BLaER1 treated with 17β-estradiol and CSF1 and Interleukin-3, amounts not matched to agents 10 nM and 100 nM (cell line): ENCODE measurements around the gene FBXO33.

Source experiments
- H3K27ac ChIP-seq, 11 experiments: shearing (Covaris generic); formaldehyde crosslinking; 2 replicates each; pipeline ENCODE4 v1.8.1; 2022
- H3K27me3 ChIP-seq, 11 experiments: shearing (Covaris generic); formaldehyde crosslinking; 2 replicates each; pipeline ENCODE4 v1.8.1; 2022
- H3K36me3 ChIP-seq, 11 experiments: shearing (Covaris generic); formaldehyde crosslinking; 2 replicates each; pipeline ENCODE4 v1.8.1; 2022
- H3K4me1 ChIP-seq, 10 experiments: shearing (Covaris generic); formaldehyde crosslinking; 2 replicates each; pipeline ENCODE4 v1.8.1; 2022
- H3K4me2 ChIP-seq, 11 experiments: shearing (Covaris generic); formaldehyde crosslinking; 2 replicates each; pipeline ENCODE4 v1.8.1; 2022
- H3K4me3 ChIP-seq, 10 experiments: shearing (Covaris generic); formaldehyde crosslinking; 2 replicates each; pipeline ENCODE4 v1.8.1; 2022
- H3K9ac ChIP-seq, 11 experiments: shearing (Covaris generic); formaldehyde crosslinking; 2 replicates each; pipeline ENCODE4 v1.8.1; 2022
- H3K9me3 ChIP-seq, 11 experiments: shearing (Covaris generic); formaldehyde crosslinking; replicated peaks in 1 of 11; 2 replicates each; pipeline ENCODE4 v1.8.1; 2022
- H4K20me1 ChIP-seq, 11 experiments: shearing (Covaris generic); formaldehyde crosslinking; 2 replicates each; pipeline ENCODE4 v1.8.1; 2022
- Cebpa-rat ChIP-seq, 11 experiments: shearing (Covaris generic); IDR thresholded peaks; 2 replicates each; pipeline ENCODE4 v1.8.1; 2022

Gene FBXO33

GRCh38 chr14:39422243-39422642 lies 10.0 kb downstream of the FBXO33 start:
- no peak overlapping the region for H3K4me3 ChIP-seq
- peaks cover 4 to 34% (median 18%) of the 10 kb centered on the region in 11 experiments; a peak in 21 of 22 replicates for H3K36me3 ChIP-seq
- peaks cover 13 to 80% (median 55%) of the 10 kb centered on the region in 11 experiments; a peak in 18 of 22 replicates for H4K20me1 ChIP-seq
- peaks cover 12 to 31% (median 18%) of the 10 kb centered on the region in 11 experiments for H3K9me3 ChIP-seq
- no peak overlapping the region for H3K9ac ChIP-seq
- H3K27me3 ChIP-seq, result no peaks in the 10 kb centered on the region
- H3K27ac ChIP-seq, result no peak overlapping the region
- TF ChIP-seq Cebpa-rat (IDR thresholded peaks at IDR 0.05), result no peak
- H3K4me2 ChIP-seq, result no peak overlapping the region
- peaks cover 10 to 28% (median 12%) of the 10 kb centered on the region in 10 experiments for H3K4me1 ChIP-seq

GRCh38 chr14:39419272-39419671 lies 13.0 kb downstream of the FBXO33 start:
- H3K9ac ChIP-seq, result no peak overlapping the region
- H3K27me3 ChIP-seq, result no peaks in the 10 kb centered on the region
- no peak overlapping the region for H3K27ac ChIP-seq
- no peak overlapping the region for H3K4me2 ChIP-seq
- H3K9me3 ChIP-seq, result peaks cover 42 to 61% (median 47%) of the 10 kb centered on the region in 11 experiments
- no peak for TF ChIP-seq Cebpa-rat (IDR thresholded peaks at IDR 0.05)
- H4K20me1 ChIP-seq, result peaks cover 4 to 55% (median 28%) of the 10 kb centered on the region in 11 experiments; a peak in 13 of 22 replicates
- no peaks in the 10 kb centered on the region for H3K4me1 ChIP-seq
- no peak overlapping the region for H3K4me3 ChIP-seq
- peaks cover 30 to 63% (median 43%) of the 10 kb centered on the region in 11 experiments for H3K36me3 ChIP-seq

GRCh38 chr14:39417014-39417413 lies 15.2 kb downstream of the FBXO33 start:
- H3K9ac ChIP-seq, result no peak overlapping the region
- H3K4me2 ChIP-seq, result no peak overlapping the region
- H3K27ac ChIP-seq, result no peak overlapping the region
- peaks cover 0 to 32% (median 12%) of the 10 kb centered on the region in 11 experiments; a peak in 12 of 22 replicates for H4K20me1 ChIP-seq
- peaks cover 64 to 83% (median 70%) of the 10 kb centered on the region in 11 experiments for H3K9me3 ChIP-seq
- H3K36me3 ChIP-seq, result peaks cover 47 to 86% (median 61%) of the 10 kb centered on the region in 11 experiments
- no peaks in the 10 kb centered on the region for H3K27me3 ChIP-seq
- no peak overlapping the region; a peak in 1 of 20 replicates for H3K4me3 ChIP-seq
- TF ChIP-seq Cebpa-rat (IDR thresholded peaks at IDR 0.05), result no peak
- H3K4me1 ChIP-seq, result no peaks in the 10 kb centered on the region

- Histone ChIP-seq H3K9me3 (peaks cover 66 to 90% (median 79%) of the 10 kb centered on the region in 11 experiments), H3K27ac (no peak overlapping the region), H3K4me2 (no peak overlapping the region), H3K36me3 (peaks cover 50 to 89% (median 66%) of the 10 kb centered on the region in 11 experiments), H3K9ac (no peak overlapping the region), H3K4me3 (no peak overlapping the region; a peak in 1 of 20 replicates), H3K4me1 (no peaks in the 10 kb centered on the region), H4K20me1 (peaks cover 0 to 23% (median 6%) of the 10 kb centered on the region in 11 experiments; a peak in 9 of 22 replicates), H3K27me3 (no peaks in the 10 kb centered on the region)
- no peak for TF ChIP-seq Cebpa-rat (IDR thresholded peaks at IDR 0.05)
Measured at GRCh38 chr14:39416072-39416471, 16.2 kb downstream of the FBXO33 start.

GRCh38 chr14:39406560-39406959 lies 25.7 kb downstream of the FBXO33 start:
- peaks cover 13 to 39% (median 23%) of the 10 kb centered on the region in 11 experiments for H3K36me3 ChIP-seq
- no peak overlapping the region for H3K27ac ChIP-seq
- H4K20me1 ChIP-seq, result peaks cover 0 to 45% (median 0%) of the 10 kb centered on the region in 11 experiments; a peak in 6 of 22 replicates
- H3K4me2 ChIP-seq, result no peak overlapping the region
- H3K4me1 ChIP-seq, result no peaks in the 10 kb centered on the region
- TF ChIP-seq Cebpa-rat (IDR thresholded peaks at IDR 0.05), result no peak
- peaks cover 11 to 51% (median 39%) of the 10 kb centered on the region in 11 experiments; a peak in 21 of 22 replicates for H3K9me3 ChIP-seq
- H3K27me3 ChIP-seq, result no peaks in the 10 kb centered on the region
- H3K9ac ChIP-seq, result no peak overlapping the region
- no peak overlapping the region for H3K4me3 ChIP-seq

- H3K27ac ChIP-seq, result no peak overlapping the region
- H3K36me3 ChIP-seq, result peaks cover 49 to 90% (median 74%) of the 10 kb centered on the region in 11 experiments; a peak in 21 of 22 replicates
- no peak overlapping the region for H3K4me3 ChIP-seq
- H3K4me1 ChIP-seq, result no peaks in the 10 kb centered on the region
- H3K4me2 ChIP-seq, result no peak overlapping the region
- H3K27me3 ChIP-seq, result no peaks in the 10 kb centered on the region
- H4K20me1 ChIP-seq, result peaks cover 0 to 33% (median 0%) of the 10 kb centered on the region in 11 experiments; a peak in 6 of 22 replicates
- H3K9me3 ChIP-seq, result peaks cover 0 to 4% (median 0%) of the 10 kb centered on the region in 11 experiments; a peak in 1 of 22 replicates
- no peak overlapping the region for H3K9ac ChIP-seq
- TF ChIP-seq Cebpa-rat (IDR thresholded peaks at IDR 0.05), result no peak
Measured at GRCh38 chr14:39398382-39398781, 33.9 kb downstream of the FBXO33 start.

GRCh38 chr14:39396448-39396847 lies 35.8 kb downstream of the FBXO33 start:
- Histone ChIP-seq H3K9me3 (no peaks in the 10 kb centered on the region), H3K4me3 (no peak overlapping the region), H4K20me1 (peaks cover 0 to 15% (median 0%) of the 10 kb centered on the region in 11 experiments; a peak in 5 of 22 replicates), H3K27ac (no peak overlapping the region), H3K27me3 (no peaks in the 10 kb centered on the region), H3K9ac (no peak overlapping the region), H3K36me3 (peaks cover 46 to 83% (median 69%) of the 10 kb centered on the region in 11 experiments; a peak in 21 of 22 replicates), H3K4me2 (no peak overlapping the region), H3K4me1 (no peaks in the 10 kb centered on the region)
- no peak for TF ChIP-seq Cebpa-rat (IDR thresholded peaks at IDR 0.05)

- H3K9ac ChIP-seq, result no peak overlapping the region
- H3K9me3 ChIP-seq, result no peaks in the 10 kb centered on the region
- no peak overlapping the region for H3K4me2 ChIP-seq
- H3K4me1 ChIP-seq, result no peaks in the 10 kb centered on the region
- no peak for TF ChIP-seq Cebpa-rat (IDR thresholded peaks at IDR 0.05)
- H3K27me3 ChIP-seq, result no peaks in the 10 kb centered on the region
- peaks cover 39 to 75% (median 62%) of the 10 kb centered on the region in 11 experiments; a peak in 21 of 22 replicates for H3K36me3 ChIP-seq
- H3K27ac ChIP-seq, result no peak overlapping the region
- peaks cover 0 to 9% (median 0%) of the 10 kb centered on the region in 11 experiments; a peak in 2 of 22 replicates for H4K20me1 ChIP-seq
- H3K4me3 ChIP-seq, result no peak overlapping the region
Measured at GRCh38 chr14:39395555-39396254, 36.5 kb downstream of the FBXO33 start.

- Histone ChIP-seq H3K27ac (no peak overlapping the region), H3K9me3 (no peaks in the 10 kb centered on the region), H3K4me1 (no peaks in the 10 kb centered on the region), H3K27me3 (no peaks in the 10 kb centered on the region), H3K4me2 (no peak overlapping the region), H3K4me3 (no peak overlapping the region), H3K36me3 (peaks cover 15 to 51% (median 39%) of the 10 kb centered on the region in 11 experiments; a peak in 21 of 22 replicates), H4K20me1 (no peaks in the 10 kb centered on the region; a peak in 2 of 22 replicates), H3K9ac (no peak overlapping the region)
- no peak for TF ChIP-seq Cebpa-rat (IDR thresholded peaks at IDR 0.05)
Measured at GRCh38 chr14:39393289-39393688, 38.9 kb downstream of the FBXO33 start.
